GM19025 (cell line): Measurements from ENCODE around the gene PUSL1.

ENCODE experiments used
- ATAC-seq: cut with Tn5 transposase; IDR thresholded peaks from one replicate; pipeline ENCODE4 v1.9.1; 2021; ENCODE audit warnings: mild to moderate bottlenecking, low read depth, moderate library complexity; ENCODE audit not compliant: unreplicated experiment

PUSL1 gene

DNA sequence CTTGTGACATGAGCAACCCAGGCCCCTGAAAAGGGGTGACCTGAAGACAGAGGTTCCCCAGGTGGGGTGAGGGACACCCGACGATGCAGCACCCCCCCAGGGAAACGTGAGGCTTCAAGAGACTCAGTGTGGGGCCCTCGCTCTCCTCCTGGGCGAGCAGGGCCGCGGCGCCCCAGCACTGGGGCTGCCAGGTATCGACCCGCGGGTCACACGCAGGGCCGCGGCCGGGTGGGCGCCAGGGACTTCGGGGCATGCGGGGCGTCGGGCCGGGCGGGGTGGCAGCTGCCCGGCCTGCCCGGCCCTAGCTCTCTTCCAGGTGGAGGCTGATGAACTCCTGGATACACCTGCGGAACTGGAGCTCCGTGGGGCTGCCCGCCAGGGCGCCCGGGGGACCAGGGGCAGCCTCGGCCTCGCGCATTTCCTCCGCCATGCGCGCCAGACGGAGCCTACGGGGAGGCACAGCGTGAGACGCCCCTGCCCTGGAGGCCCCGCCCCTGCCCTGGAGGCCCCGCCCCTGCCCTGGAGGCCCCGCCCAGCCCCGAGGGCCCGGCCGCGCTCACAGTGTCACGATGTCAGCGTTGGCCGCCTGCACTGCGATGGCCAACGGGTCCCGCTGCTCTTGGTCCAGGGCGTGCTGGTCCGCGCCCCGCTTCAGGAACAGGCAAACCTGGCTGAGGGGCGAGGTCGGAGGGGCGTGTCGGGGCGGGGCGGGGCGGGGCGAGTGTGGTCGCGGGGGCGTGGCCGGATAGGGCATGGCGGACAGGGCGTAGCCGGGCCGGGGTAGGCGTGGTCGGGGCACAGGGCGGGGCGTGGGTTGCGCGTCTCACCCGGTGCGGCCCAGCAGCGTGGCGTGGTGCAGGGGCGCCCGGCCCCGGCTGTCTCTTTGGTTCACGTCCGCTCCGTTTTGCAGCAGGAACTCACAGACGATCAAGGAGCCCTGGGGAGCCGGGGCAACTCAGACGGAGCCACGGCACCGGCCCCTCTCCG is 14.8 kb upstream of the PUSL1 start:
- ATAC-seq = no peak

- no peak for ATAC-seq
These were observed 14.0 kb upstream of the PUSL1 start for GRCh38 chr1:1294250-1294890.

DNA sequence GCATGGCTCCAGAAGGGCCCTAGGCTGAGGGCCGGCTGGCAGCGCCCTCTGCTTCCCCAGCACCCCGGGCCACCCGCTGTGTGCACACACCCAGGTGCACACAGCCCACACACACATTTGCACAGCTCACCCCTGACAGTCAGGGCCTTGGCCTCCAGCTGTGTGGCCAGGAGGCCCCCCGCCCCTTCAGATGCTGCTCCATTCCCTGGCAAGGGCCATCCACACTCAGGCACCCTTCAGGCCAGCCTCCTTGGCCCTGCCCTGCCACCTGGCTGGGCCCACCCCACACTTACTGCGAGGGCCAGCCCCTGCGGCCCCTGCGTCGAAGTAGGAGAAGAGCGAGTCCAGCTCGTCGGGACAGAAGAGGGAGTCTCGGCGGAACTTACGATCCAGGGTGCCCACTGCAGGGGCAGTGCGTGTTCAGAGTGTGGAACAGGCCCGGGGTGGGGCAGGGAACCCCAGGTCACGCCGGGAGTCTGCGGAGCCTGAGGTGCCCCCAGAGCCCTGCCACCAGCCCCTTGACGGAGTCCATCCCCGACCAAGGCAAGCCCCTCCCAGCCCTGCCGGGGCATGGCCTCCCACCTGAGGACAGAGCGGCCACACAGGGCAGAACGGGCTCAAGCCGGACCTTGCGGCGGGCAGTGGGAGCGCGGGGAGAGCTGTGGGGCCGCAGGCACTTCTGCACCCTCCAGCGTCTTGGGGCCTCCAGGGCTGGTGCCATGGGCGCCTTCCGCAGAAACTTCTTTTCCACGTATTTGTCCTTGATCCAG is 13.1 kb upstream of the PUSL1 start:
- ATAC-seq = no peak

DNA sequence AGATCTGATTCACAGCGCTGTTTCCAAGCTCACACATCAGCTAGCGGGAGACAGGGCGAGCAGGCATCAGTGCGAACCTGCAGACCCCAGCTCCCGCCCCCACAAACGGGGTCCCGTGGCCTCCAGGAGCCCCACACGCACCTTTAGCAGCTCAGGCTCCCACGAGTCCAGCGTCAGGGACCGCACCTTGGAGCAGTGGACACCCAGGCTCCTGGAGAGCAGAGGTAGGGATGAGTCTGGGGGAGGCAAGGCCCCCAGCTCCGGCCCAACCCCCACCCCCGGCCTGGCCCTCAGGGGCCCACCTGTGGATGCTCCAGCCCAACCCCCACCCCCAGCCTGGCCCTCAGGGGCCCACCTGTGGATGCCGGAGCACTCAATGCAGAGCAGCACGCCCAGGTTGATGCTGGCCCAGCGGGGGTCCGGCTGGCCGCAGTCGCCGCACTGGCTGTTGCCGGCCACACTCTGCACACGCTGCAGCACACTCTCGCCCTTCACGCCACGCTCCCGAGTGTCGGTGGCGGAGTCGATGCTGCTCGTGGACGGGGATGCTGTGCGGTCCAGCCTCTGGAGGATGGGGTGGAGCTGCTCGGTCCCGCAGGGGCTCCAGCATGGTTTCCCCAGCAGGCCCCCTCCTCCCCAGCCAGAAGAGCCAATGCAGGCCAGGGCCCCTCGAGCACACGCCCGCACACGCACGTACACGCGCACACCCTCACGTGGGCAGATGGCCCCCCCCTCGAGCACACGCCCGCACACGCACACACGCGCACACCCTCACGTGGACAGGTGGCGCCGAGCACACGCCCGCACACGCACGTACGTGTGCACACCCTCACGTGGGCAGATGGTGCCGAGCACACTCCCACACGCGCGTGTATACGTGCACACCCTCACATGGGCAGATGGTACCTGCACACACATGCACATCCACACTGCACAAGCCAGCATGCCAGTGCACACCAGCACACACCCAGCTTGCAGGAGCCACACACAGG is 12.0 kb upstream of the PUSL1 start:
- no peak for ATAC-seq

GRCh38 chr1:1297802-1298424 is 10.5 kb upstream of the PUSL1 start:
- ATAC-seq = no peak

GRCh38 chr1:1298861-1299685 is 9.3 kb upstream of the PUSL1 start:
- no peak for ATAC-seq

- no peak for ATAC-seq
These were observed 8.6 kb upstream of the PUSL1 start for GRCh38 chr1:1299686-1300351.

DNA sequence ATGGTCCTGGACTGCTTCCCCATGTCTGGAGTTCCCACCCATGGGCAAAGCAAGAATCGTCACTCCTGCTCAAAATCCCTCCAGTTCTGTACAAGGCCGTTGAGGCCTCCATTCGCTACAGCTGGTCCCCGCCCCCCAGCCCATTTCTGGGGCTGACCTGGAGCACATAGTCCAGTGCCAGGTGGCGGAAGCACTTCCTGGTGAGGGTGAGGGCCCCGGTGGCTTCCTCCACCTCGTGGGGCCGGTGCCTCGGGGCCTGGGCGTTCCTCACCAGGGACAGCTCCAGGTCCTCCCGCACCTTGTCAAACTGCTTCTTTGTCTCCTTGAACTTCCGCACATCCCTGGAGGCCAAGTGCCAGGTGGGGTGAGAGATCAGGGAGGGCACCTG is 8.1 kb upstream of the PUSL1 start:
- no peak for ATAC-seq

DNA sequence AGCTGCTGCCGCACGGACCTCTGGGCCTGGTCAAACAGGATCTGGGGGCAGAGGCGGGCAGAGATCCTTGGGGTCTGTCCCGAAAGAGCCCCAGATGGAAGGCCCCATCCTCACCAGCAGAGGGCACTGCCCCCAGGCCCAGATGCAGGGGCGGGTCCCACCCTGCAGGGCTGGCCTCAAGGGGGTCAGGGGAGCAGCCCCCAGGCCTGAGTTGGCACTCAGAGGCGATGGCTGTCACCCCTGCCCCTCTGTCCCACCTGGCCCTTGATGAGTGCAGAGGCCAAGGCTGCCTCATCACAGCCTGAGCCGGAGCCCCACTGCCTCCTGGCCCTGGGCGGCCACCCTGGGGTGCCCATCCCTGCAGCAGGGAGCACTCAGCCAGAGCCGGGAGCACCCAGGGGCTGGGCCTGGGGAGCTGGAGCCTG is 6.4 kb upstream of the PUSL1 start:
- ATAC-seq = no peak

DNA sequence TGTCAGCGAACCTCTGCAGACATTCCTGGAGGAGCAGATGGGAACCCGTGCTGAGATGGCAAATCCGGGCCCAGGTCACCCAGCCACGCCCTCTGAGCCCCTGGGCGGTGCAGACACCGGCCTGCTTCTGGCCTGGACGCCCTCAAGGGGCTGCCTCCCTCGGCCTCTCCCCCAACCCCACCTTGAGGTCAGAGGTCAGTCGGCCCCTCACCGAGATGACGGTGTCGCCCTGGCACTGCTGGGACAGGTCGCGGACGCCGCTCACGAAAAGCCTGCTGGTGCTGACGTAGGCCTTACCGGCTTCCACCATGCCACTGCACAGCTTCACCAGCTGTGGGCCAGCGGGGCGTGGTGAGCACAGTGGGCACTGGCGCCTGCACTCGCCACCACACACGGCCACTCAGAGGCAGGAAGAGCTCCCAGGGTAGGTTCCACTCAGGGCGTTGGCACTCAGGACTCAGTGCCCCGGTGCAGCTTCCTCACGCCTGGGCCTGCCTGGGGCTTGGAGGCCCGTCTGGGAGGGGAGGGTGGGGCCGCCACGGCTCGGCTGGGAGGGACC is 5.4 kb upstream of the PUSL1 start:
- ATAC-seq = no peak

DNA sequence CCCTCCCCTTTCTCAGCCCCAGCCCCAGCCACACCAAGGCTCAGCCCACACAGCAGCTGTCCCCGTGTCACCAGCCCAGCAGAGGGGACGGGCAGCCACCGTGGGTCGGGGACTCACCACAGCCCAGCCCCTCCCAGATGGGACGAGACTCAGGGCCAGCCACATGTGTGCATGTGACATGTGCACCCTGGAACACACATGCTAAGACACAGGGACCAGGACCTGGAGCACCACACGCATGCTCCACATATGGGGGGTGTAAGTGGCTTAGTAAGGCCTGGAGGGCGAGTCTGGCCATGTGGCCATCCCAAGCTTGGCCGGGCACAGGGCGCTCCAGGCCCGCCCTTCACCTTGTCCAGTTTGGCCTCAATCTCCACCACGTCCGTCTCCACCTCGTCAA is 4.7 kb upstream of the PUSL1 start:
- ATAC-seq = no peak

DNA sequence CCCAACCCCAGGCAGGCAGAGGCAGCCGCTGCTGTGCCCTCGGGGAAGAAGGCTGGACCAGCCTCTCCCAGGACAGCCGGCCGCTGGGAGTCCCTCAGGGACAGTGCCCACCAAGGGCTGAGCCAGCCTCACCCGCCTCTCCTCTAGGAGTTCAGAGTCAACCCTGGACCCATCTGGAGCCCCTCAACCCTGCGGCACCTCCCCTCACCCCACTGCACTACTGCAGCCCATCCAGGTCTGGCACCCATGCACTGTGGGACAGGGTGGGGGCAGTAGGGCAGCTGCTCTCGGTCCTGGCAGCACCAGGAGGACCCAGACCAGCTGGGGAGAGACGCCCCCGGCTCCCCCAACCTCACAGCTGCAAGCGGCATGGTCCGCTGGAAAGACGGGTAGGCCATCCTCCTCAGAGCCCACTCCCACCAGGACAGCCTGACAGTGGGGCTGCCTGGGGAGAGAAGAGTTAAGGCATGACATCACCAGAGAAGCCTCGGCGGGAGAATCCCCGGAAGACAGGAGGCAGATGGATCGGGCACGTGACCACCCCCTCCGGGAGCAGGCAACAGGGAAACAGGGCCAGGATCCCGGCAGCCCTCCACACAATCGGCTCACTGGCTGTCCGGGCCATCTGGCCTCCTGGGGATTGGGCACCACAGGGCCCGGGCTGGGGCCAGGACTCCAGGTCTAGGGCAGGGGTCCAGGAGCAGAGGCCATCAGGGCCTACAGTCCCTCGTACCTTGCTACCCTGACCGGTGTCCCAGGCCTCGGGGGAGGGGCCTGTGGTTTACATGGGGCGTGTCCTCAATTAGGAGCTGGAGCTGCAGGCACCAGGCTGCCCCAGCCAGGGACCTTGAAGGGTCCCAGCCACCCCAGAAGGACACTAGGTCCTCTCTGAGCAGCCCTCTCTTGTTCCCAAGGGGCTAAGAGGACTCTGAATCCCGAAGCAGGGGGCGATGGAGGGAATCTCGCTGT is 3.8 kb upstream of the PUSL1 start:
- no peak for ATAC-seq

DNA sequence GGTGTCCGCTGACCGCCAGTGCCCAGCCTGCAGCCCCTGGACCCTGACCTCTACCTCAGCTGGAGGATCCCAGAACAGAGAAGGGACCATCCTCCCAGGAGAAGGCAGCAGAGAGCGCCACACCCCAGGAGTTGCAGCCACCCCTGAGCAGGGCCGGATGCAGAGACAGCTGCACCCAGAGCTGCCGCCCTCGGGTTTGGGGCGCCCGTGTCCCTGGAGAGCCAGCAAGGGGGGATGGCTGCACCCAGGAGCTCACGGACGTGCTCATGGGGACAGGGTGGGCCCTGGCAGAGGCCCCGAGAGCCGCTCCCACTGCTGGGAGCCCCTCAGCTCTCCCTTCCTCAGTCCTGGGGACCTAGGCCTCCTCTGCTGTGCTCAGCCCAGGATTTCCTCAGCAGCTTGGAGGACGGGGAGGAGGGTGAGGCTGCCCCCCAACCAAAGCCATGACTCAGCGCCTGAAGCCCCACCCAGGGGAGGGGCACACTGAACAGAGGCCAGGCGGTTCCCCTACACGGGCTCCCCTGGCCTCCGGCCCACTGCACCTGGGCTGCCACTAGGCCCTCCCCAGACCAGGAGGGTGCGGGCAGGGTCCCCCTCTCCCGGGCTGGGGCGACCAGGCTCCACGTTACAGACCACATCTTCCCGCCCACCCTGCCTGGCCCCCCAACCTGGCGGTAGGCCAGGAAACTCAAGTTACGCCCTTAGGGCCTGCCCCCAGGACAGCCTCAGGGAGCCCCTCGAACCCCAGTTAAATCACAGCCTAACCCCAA is 2.9 kb upstream of the PUSL1 start:
- ATAC-seq = no peak

DNA sequence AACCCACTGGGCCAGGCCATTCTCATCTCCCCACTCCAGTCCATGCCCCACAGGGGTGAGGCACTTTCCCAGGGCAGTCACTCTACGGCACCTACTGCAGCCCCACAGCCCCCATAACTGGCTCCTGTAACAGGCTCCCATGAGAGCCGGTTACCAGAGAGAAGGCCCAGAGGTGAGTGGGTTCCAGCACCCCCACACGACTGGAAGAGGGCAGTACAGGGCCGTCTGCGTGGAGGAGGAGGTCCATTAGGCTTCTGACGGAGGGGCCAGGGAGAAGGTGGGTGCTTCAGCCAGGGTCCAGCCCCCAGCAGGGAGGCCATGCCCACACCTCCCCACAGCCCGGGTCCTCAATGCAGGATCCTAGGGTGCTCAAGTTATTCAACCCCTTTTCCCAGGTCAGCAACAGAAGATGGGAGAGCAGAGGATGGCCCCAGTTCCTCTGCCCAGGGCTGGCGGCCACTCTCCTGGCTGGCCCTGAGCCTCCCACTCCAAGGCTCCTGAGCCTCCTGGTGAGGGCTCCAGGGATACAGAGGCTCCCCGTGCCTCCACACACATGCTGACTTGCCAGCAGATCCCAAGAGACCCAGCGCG is 2.2 kb upstream of the PUSL1 start:
- ATAC-seq = no peak

DNA sequence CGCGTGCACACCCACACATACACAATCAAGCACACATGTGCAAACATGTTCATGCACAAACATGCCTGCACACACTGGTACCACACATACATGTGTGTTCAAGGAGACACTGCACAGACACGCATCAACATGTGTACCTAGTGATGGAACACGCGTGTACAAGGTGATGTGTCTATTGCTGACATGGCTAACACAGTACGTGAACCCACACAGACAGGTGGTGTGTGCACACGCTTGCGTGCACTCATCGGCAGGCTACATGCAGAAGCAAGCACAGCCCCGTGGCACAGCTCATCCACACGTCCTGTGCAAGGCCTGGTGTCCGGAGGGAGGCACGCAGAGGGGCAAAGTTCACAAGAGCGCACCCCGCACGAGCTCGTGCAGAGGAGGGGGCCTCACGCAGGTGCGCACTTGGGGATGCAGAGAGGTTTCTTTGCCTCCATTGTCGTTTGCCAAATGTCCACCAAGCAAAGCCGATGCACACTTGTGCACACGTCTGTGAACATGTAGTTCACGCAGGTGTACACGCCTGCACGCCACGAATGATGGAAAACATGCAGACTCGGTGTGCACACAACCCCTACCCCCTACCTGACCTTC is 1.6 kb upstream of the PUSL1 start:
- ATAC-seq = no peak
